Testis (tissue), 2 donors: ENCODE results near the gene THBS3.

ENCODE experiments used
- POLR2A ChIP-seq: fragments of 450-650 bp; IDR thresholded peaks from one replicate; pipeline ENCODE4 v1.6.1; 2017; ENCODE audit warnings: antibody characterized with exemption, mild to moderate bottlenecking, moderate library complexity
- TF ChIP-seq, protein P1 (sequence below), 3 experiments: fragments of 450-650 bp in 2 of 3; fragments of 200-600 bp in 1 of 3; sonication (generic) in 1 of 3; IDR thresholded peaks; one replicate each; pipeline ENCODE4 v1.5.1; 2016 to 2019; ENCODE audit warnings: antibody characterized with exemption in 3 of 3, mild to moderate bottlenecking in 2 of 3, moderate library complexity in 1 of 3

DNA sequence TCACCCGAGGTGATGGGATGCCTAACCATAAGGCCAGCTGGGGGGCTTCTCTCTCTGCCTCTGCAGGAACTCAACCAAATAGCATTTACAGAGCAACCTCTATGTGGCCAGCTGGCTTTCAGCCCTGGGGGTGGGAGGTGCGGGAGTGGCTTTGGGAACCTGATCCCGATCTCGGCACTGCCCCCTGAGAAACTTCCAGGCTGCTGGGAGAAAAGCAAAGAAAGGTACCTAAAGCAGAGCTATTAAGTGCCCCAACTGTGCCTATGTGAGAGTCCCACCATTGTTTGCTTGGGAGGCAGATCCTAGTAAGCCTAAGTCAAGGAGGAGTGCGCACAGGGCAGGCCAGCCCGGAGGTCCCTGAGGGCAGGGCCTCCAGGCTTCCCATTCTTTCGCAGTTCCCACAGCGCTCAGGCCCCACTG, 41.6 kb downstream of the THBS3 start:
- TF ChIP-seq POLR2A: no peak
- TF ChIP-seq, protein P1, sequence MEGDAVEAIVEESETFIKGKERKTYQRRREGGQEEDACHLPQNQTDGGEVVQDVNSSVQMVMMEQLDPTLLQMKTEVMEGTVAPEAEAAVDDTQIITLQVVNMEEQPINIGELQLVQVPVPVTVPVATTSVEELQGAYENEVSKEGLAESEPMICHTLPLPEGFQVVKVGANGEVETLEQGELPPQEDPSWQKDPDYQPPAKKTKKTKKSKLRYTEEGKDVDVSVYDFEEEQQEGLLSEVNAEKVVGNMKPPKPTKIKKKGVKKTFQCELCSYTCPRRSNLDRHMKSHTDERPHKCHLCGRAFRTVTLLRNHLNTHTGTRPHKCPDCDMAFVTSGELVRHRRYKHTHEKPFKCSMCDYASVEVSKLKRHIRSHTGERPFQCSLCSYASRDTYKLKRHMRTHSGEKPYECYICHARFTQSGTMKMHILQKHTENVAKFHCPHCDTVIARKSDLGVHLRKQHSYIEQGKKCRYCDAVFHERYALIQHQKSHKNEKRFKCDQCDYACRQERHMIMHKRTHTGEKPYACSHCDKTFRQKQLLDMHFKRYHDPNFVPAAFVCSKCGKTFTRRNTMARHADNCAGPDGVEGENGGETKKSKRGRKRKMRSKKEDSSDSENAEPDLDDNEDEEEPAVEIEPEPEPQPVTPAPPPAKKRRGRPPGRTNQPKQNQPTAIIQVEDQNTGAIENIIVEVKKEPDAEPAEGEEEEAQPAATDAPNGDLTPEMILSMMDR (IDR thresholded peaks at IDR 0.05): no peak
